ENCODE results near the gene MYO1C.

Gene MYO1C, protein sequence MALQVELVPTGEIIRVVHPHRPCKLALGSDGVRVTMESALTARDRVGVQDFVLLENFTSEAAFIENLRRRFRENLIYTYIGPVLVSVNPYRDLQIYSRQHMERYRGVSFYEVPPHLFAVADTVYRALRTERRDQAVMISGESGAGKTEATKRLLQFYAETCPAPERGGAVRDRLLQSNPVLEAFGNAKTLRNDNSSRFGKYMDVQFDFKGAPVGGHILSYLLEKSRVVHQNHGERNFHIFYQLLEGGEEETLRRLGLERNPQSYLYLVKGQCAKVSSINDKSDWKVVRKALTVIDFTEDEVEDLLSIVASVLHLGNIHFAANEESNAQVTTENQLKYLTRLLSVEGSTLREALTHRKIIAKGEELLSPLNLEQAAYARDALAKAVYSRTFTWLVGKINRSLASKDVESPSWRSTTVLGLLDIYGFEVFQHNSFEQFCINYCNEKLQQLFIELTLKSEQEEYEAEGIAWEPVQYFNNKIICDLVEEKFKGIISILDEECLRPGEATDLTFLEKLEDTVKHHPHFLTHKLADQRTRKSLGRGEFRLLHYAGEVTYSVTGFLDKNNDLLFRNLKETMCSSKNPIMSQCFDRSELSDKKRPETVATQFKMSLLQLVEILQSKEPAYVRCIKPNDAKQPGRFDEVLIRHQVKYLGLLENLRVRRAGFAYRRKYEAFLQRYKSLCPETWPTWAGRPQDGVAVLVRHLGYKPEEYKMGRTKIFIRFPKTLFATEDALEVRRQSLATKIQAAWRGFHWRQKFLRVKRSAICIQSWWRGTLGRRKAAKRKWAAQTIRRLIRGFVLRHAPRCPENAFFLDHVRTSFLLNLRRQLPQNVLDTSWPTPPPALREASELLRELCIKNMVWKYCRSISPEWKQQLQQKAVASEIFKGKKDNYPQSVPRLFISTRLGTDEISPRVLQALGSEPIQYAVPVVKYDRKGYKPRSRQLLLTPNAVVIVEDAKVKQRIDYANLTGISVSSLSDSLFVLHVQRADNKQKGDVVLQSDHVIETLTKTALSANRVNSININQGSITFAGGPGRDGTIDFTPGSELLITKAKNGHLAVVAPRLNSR

DNA sequence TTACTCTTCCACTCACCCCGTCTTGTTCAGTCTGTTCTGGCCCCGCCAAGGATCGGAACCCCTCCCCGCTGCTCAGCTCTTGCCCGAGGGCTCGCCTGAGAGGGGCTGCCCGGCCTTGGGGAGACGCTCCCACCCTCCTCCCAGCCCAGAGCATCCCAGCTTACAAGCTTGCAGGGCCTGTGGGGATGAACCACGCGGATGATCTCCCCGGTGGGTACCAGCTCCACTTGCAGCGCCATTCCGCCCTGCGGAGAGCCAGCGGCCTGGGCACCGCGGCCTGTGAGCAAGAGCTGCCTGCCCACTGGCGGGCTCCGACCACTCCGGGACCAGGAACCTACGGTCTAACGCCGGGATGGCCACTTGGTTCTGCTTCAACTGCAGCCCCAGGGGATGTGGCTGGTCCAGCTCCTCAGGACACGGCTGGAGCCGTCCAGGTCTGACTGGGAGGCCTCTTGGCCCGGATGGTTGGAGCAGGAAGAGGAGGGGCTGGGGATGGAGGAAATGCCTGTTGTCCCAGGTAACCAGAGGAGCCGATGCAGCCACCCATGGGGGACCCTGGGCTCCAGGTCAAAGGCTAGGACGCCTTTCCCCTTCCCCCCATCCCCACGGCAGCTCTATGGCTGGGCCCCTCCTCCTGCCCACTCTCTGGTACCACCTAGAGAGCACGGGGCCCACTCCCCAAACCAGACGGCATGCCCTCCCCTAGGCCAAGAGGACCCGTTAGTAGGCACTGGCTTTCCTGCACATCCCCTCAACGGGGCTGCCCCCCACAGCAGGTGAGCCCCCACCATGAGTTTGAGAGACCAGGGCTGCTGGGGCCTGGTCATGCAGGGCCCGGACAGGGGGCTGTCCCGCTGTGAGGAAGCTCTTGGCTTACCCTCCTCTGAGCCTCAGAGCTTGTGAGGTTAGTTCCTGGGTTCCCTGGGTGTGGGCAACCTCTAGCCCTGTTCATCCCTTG is at the start of gene MYO1C:
Gene MYO1C, minus strand, starts transcription at position 438 of the 958 bp plus-strand sequence. Its CDS starts 199 bp downstream, at position 239.
- DNase-seq (ENCODE audit: low read depth): no peak
- TF ChIP-seq, protein P1, sequence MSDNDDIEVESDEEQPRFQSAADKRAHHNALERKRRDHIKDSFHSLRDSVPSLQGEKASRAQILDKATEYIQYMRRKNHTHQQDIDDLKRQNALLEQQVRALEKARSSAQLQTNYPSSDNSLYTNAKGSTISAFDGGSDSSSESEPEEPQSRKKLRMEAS (IDR thresholded peaks at IDR 0.05; ENCODE audit: low read depth, low read length): no peak
- TF ChIP-seq POLR2A (IDR thresholded peaks at IDR 0.05; ENCODE audit: extremely low read depth, insufficient read length) (no peak), MYC (IDR thresholded peaks at IDR 0.05; ENCODE audit: low read depth, low read length) (no peak)
- TF ChIP-seq, protein P2, sequence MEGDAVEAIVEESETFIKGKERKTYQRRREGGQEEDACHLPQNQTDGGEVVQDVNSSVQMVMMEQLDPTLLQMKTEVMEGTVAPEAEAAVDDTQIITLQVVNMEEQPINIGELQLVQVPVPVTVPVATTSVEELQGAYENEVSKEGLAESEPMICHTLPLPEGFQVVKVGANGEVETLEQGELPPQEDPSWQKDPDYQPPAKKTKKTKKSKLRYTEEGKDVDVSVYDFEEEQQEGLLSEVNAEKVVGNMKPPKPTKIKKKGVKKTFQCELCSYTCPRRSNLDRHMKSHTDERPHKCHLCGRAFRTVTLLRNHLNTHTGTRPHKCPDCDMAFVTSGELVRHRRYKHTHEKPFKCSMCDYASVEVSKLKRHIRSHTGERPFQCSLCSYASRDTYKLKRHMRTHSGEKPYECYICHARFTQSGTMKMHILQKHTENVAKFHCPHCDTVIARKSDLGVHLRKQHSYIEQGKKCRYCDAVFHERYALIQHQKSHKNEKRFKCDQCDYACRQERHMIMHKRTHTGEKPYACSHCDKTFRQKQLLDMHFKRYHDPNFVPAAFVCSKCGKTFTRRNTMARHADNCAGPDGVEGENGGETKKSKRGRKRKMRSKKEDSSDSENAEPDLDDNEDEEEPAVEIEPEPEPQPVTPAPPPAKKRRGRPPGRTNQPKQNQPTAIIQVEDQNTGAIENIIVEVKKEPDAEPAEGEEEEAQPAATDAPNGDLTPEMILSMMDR (IDR thresholded peaks at IDR 0.05; ENCODE audit: low read depth, low read length): no peak
- H3K4me3 ChIP-seq (ENCODE audit: low read depth, low read length): no peak within 1 kb of the TSS

DNA sequence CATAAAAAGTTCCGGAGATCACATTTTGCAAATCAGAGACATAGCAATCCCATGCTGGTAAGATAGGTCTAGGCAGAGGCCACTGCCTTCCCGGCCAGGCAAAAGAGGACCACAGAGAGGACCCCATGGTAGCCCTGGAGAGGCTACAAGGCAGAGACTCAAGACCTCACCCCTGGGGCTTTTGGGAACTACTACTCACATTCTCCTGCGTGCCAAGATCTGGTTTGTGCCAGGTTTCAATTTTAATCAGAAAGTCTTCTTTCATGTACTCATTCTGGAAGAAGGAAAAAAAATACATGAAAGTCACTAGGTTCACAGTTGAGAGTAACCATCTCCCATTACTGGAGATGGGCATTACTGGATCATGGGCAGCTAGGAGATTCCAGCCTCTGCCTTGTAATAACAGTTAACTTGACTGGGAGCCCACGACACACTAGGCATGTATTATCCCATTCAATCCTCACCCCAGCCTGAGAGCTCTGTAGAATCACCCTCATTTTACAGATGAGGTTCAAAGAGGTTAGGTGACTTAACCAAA is 49.0 kb upstream of the MYO1C start:
- DNase-seq (ENCODE audit: low read depth): no peak
- no peak overlapping the region for H3K4me3 ChIP-seq (ENCODE audit: low read depth, low read length)
- TF ChIP-seq, protein P1 (IDR thresholded peaks at IDR 0.05; ENCODE audit: low read depth, low read length): no peak
- no peak for TF ChIP-seq MYC (IDR thresholded peaks at IDR 0.05; ENCODE audit: low read depth, low read length)
- TF ChIP-seq POLR2A (IDR thresholded peaks at IDR 0.05; ENCODE audit: extremely low read depth, insufficient read length): no peak
- TF ChIP-seq, protein P2 (IDR thresholded peaks at IDR 0.05; ENCODE audit: low read depth, low read length): no peak

DNA sequence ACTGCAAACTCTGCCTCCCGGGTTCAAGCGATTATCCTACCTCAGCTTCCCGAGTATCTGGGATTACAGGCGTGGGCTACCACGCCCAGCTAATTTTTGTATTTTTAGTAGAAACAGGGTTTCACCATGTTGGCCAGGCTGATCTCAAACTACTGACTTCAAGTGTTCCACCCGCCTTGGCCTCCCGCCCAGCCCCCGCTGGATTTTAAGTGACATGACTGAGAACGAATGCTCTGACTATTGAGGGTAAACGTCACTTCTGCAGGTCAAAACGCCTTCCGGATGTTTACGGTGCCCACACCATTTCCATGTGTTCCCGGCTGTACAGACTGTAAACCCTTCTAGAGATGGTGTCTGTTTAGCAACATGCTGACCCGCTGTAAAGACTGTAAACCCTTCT is 47.3 kb upstream of the MYO1C start:
- no peak overlapping the region for H3K4me3 ChIP-seq (ENCODE audit: low read depth, low read length)
- DNase-seq (ENCODE audit: low read depth): no peak
- TF ChIP-seq, protein P1 (IDR thresholded peaks at IDR 0.05; ENCODE audit: low read depth, low read length): no peak
- no peak for TF ChIP-seq POLR2A (IDR thresholded peaks at IDR 0.05; ENCODE audit: extremely low read depth, insufficient read length)
- no peak for TF ChIP-seq MYC (IDR thresholded peaks at IDR 0.05; ENCODE audit: low read depth, low read length)
- TF ChIP-seq, protein P2 (IDR thresholded peaks at IDR 0.05; ENCODE audit: low read depth, low read length): no peak

DNA sequence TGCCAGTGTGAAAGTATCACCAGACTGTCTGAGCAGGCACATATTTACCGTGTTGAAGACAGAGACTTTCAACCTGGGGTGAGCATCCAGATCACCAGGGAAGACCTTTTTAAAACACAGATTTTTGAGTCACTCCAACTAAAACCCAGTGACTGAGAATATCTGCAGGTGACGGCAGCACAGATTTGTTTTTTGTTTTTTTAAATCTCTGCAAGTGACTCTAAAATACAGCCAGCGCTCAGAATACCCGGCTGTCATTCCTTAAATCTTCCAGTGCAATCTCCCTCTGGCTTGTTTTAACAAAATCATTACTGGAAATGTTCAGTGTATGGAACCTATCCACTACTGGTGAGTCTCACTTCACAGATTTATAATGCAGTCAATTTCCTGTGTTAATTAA is 43.3 kb upstream of the MYO1C start:
- TF ChIP-seq POLR2A (IDR thresholded peaks at IDR 0.05; ENCODE audit: extremely low read depth, insufficient read length): no peak
- no peak for DNase-seq (ENCODE audit: low read depth)
- no peak overlapping the region for H3K4me3 ChIP-seq (ENCODE audit: low read depth, low read length)

DNA sequence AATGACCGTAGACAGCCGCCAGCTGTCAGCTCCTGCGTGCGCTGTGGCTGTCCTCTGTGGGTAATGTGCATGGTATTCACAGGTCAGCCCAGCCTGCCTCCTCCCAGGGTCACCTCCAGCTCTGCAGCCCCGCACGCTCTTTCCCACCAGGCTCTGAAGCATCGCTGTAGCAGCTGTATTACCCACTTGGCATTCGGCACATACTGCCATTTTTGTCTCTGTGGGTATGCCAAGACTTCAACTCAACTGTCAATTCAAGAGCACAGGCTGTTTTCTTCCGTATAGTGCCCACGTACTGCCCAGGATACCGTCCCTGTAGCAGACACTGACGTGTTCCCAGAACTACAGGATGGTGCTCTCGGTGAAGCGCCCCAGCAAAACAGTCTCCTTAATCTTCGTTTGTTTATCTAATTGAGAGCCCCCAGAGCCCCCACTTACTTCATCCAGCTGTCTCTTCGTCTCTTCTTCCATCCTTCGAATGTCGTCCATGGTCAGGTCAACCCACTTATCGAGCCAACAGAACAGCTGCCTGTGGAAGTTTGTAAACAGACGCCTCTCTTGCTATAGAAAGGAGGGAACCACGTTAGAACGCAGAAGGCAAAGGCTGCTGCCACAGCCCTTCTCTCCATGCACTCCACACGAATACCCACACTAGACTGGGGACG is 41.3 kb upstream of the MYO1C start:
- DNase-seq (ENCODE audit: low read depth): no peak
- TF ChIP-seq POLR2A (IDR thresholded peaks at IDR 0.05; ENCODE audit: extremely low read depth, insufficient read length) (no peak), MYC (IDR thresholded peaks at IDR 0.05; ENCODE audit: low read depth, low read length) (no peak)
- TF ChIP-seq, protein P1 (IDR thresholded peaks at IDR 0.05; ENCODE audit: low read depth, low read length): no peak
- TF ChIP-seq, protein P2 (IDR thresholded peaks at IDR 0.05; ENCODE audit: low read depth, low read length): no peak
- H3K4me3 ChIP-seq (ENCODE audit: low read depth, low read length): no peak overlapping the region

Data from NB4 (cell line).